Mesenchymal stem cell (in vitro differentiated cells and primary cell): ENCODE measurements around the gene GFOD1.
A peak's percentile ranks its signal among the peaks of the same experiment; 100 is the strongest.

Experiments
- DNase-seq: peaks from one replicate; pipeline ENCODE4 v3.0.0-alpha.2; 2013
- H2AFZ ChIP-seq: one replicate; pipeline ENCODE4 v1.6.1; 2013; ENCODE audit warnings: low read depth, mild to moderate bottlenecking, control low read depth, inconsistent platforms, low read length, moderate library complexity
- H2AK5ac ChIP-seq: 2 replicates; pipeline ENCODE4 v1.6.1; 2013; ENCODE audit warnings: low read length, moderate library complexity, mild to moderate bottlenecking, inconsistent platforms; ENCODE audit not compliant: severe bottlenecking
- H2BK120ac ChIP-seq: one replicate; pipeline ENCODE4 v1.6.1; 2013; ENCODE audit warnings: low read depth, mild to moderate bottlenecking, inconsistent platforms, low read length, moderate library complexity
- H2BK12ac ChIP-seq, 2 experiments: one replicate each; pipeline ENCODE4 v1.6.1; 2013; ENCODE audit warnings: inconsistent platforms in 2 of 2, low read length in 2 of 2, mild to moderate bottlenecking in 2 of 2, moderate library complexity in 2 of 2, control low read depth in 1 of 2
- H2BK15ac ChIP-seq: one replicate; pipeline ENCODE4 v1.6.1; 2013; ENCODE audit warnings: mild to moderate bottlenecking, low read depth, inconsistent platforms; ENCODE audit not compliant: poor library complexity, severe bottlenecking
- H2BK5ac ChIP-seq: 2 replicates; pipeline ENCODE4 v1.6.1; 2013; ENCODE audit warnings: low read depth, mild to moderate bottlenecking, low read length, control low read depth, inconsistent platforms; ENCODE audit not compliant: poor library complexity, severe bottlenecking
- H3K14ac ChIP-seq, 2 experiments: one replicate each; pipeline ENCODE4 v1.6.1; 2013; ENCODE audit warnings: inconsistent platforms in 2 of 2, low read length in 2 of 2, control low read depth in 1 of 2, mild to moderate bottlenecking in 1 of 2, moderate library complexity in 1 of 2
- H3K18ac ChIP-seq, 2 experiments: one replicate each; pipeline ENCODE4 v1.6.1; 2013; ENCODE audit warnings: inconsistent platforms in 2 of 2, low read length in 2 of 2, control low read depth in 1 of 2, low read depth in 1 of 2, mild to moderate bottlenecking in 1 of 2
- H3K23ac ChIP-seq, 2 experiments: one replicate each; pipeline ENCODE4 v1.6.1; 2013; ENCODE audit warnings: inconsistent platforms in 2 of 2, low read length in 2 of 2, mild to moderate bottlenecking in 2 of 2, moderate library complexity in 2 of 2, control low read depth in 1 of 2
- H3K27ac ChIP-seq: 2 replicates; pipeline ENCODE4 v1.5.1; 2013; ENCODE audit warnings: mild to moderate bottlenecking, moderate library complexity, low read length, control low read depth, inconsistent platforms; ENCODE audit not compliant: poor library complexity, severe bottlenecking
- H3K27me3 ChIP-seq, 2 experiments: 2 replicates each; pipeline versions ENCODE4 v1.6.1 to v1.7.0; 2013; ENCODE audit warnings: low read length in 2 of 2, mild to moderate bottlenecking in 2 of 2, moderate library complexity in 2 of 2, control low read depth in 1 of 2, inconsistent platforms in 1 of 2; ENCODE audit not compliant: control insufficient read depth in 1 of 2, insufficient read depth in 1 of 2
- H3K36me3 ChIP-seq, 2 experiments: 2 replicates each; pipeline versions ENCODE4 v1.6.1 to v1.7.0; 2013; ENCODE audit warnings: low read length in 2 of 2, control low read depth in 1 of 2, inconsistent platforms in 1 of 2, low read depth in 1 of 2, mild to moderate bottlenecking in 1 of 2; ENCODE audit not compliant: insufficient read depth in 2 of 2, control insufficient read depth in 1 of 2
- H3K4ac ChIP-seq, 2 experiments: one replicate each; pipeline ENCODE4 v1.6.1; 2013; ENCODE audit warnings: inconsistent platforms in 2 of 2, low read length in 2 of 2, mild to moderate bottlenecking in 2 of 2, moderate library complexity in 2 of 2, control low read depth in 1 of 2, low read depth in 1 of 2
- H3K4me1 ChIP-seq: 2 replicates; pipeline ENCODE4 v1.6.1; 2013; ENCODE audit warnings: low read depth, low read length, control low read depth; ENCODE audit not compliant: control insufficient read depth, insufficient read depth
- H3K4me2 ChIP-seq: 2 replicates; pipeline ENCODE4 v1.6.1; 2013; ENCODE audit warnings: low read length, mild to moderate bottlenecking, inconsistent platforms; ENCODE audit not compliant: poor library complexity, severe bottlenecking
- H3K4me3 ChIP-seq, 2 experiments: 2 replicates each; pipeline versions ENCODE4 v1.5.1 to v1.7.0; 2013; ENCODE audit warnings: low read length in 2 of 2, mild to moderate bottlenecking in 2 of 2, control low read depth in 1 of 2, low read depth in 1 of 2; ENCODE audit not compliant: insufficient read depth in 1 of 2
- H3K79me1 ChIP-seq: replicated peaks from 2 replicates; pipeline ENCODE4 v1.6.1; 2013; ENCODE audit warnings: mild to moderate bottlenecking, control low read depth, low read length, inconsistent platforms; ENCODE audit not compliant: poor library complexity, severe bottlenecking
- H3K9ac ChIP-seq: 2 replicates; pipeline ENCODE4 v1.7.0; 2013; ENCODE audit warnings: mild to moderate bottlenecking, low read length, moderate library complexity
- H3K9me3 ChIP-seq: 2 replicates; pipeline ENCODE4 v1.7.0; 2013; ENCODE audit warnings: mild to moderate bottlenecking, low read length; ENCODE audit not compliant: control insufficient read depth
- H4K8ac ChIP-seq: one replicate; pipeline ENCODE4 v1.6.1; 2013; ENCODE audit warnings: inconsistent platforms, mild to moderate bottlenecking, low read length, moderate library complexity
- H4K91ac ChIP-seq: one replicate; pipeline ENCODE4 v1.6.1; 2013; ENCODE audit warnings: mild to moderate bottlenecking, low read length, inconsistent platforms
- WGBS: methylation state at CpG from one replicate; pipeline ENCODE4 v1.1.7; 2013; ENCODE audit warnings: mixed read lengths; 5-methylcytosine and 5-hydroxymethylcytosine counted together

GFOD1 gene

GRCh38 chr6:13315896-13316295 is 171.5 kb downstream of the GFOD1 start:
- Histone ChIP-seq H3K79me1 (peaks cover 11% of the 10 kb centered on the region), H2BK15ac (no peak overlapping the region), H2BK12ac (no peak overlapping the region), H2BK5ac (no peak overlapping the region), H3K9ac (no peak overlapping the region), H3K14ac (no peak overlapping the region), H3K36me3 (peaks cover 31 to 89% of the 10 kb centered on the region in 2 experiments), H3K4ac (no peak overlapping the region), H2AFZ (no peak overlapping the region), H4K91ac (no peak overlapping the region), H3K4me1 (no peaks in the 10 kb centered on the region), H3K18ac (no peak overlapping the region), H4K8ac (no peak overlapping the region), H3K4me3 (no peak overlapping the region), H3K9me3 (no peaks in the 10 kb centered on the region), H3K4me2 (no peak overlapping the region), H2AK5ac (no peak overlapping the region), H2BK120ac (no peak overlapping the region), H3K27me3 (no peaks in the 10 kb centered on the region), H3K27ac (no peak overlapping the region), H3K23ac (no peak overlapping the region)
- 98% methylated on average over 5 of the region's 5 CpGs for WGBS
- no peak for DNase-seq

GRCh38 chr6:13314806-13315205 is 172.6 kb downstream of the GFOD1 start:
- no peak overlapping the region for H4K91ac ChIP-seq
- H3K9me3 ChIP-seq = no peaks in the 10 kb centered on the region
- H2AFZ ChIP-seq = no peak overlapping the region
- H3K79me1 ChIP-seq = peaks cover 10% of the 10 kb centered on the region
- H3K27me3 ChIP-seq = no peaks in the 10 kb centered on the region
- H3K27ac ChIP-seq = no peak overlapping the region
- no peak for DNase-seq
- peaks cover 29 to 86% of the 10 kb centered on the region in 2 experiments for H3K36me3 ChIP-seq
- H2BK15ac ChIP-seq = no peak overlapping the region
- no peak overlapping the region for H2BK12ac ChIP-seq
- H3K14ac ChIP-seq = no peak overlapping the region
- H3K4ac ChIP-seq = no peak overlapping the region
- no peak overlapping the region for H3K23ac ChIP-seq
- no peaks in the 10 kb centered on the region for H3K4me1 ChIP-seq
- no peak overlapping the region for H2BK5ac ChIP-seq
- H3K9ac ChIP-seq = no peak overlapping the region
- no peak overlapping the region for H2BK120ac ChIP-seq
- H3K4me3 ChIP-seq = no peak overlapping the region
- H3K18ac ChIP-seq = no peak overlapping the region
- no peak overlapping the region for H3K4me2 ChIP-seq
- no peak overlapping the region for H4K8ac ChIP-seq
- H2AK5ac ChIP-seq = no peak overlapping the region

GRCh38 chr6:13311155-13311554 is 176.2 kb downstream of the GFOD1 start:
- no peak overlapping the region for H3K9ac ChIP-seq
- no peak for DNase-seq
- H3K23ac ChIP-seq = no peak overlapping the region

GRCh38 chr6:13308332-13308731 is 179.1 kb downstream of the GFOD1 start:
- Histone ChIP-seq H3K23ac (no peak overlapping the region), H3K27me3 (no peaks in the 10 kb centered on the region)
- WGBS = no CpG with 5 or more reads among the region's 1 CpG

More at GRCh38 chr6:13311155-13311554, 176.2 kb downstream of the GFOD1 start:
- H3K9me3 ChIP-seq = no peaks in the 10 kb centered on the region
- H3K18ac ChIP-seq = no peak overlapping the region
- no peak overlapping the region for H3K4me3 ChIP-seq
- peaks cover 4% of the 10 kb centered on the region for H3K79me1 ChIP-seq
- no peak overlapping the region for H2BK15ac ChIP-seq
- no peak overlapping the region for H3K4me2 ChIP-seq
- no peak overlapping the region for H4K91ac ChIP-seq
- H3K27me3 ChIP-seq = no peaks in the 10 kb centered on the region
- H2AFZ ChIP-seq = no peak overlapping the region
- peaks cover 3% of the 10 kb centered on the region for H3K4me1 ChIP-seq
- no peak overlapping the region for H2BK120ac ChIP-seq
- no peak overlapping the region for H3K27ac ChIP-seq
- H4K8ac ChIP-seq = no peak overlapping the region
- H2AK5ac ChIP-seq = no peak overlapping the region
- no peak overlapping the region for H2BK5ac ChIP-seq
- WGBS = 40% methylated on average over 1 of the region's 1 CpG
- H3K4ac ChIP-seq = no peak overlapping the region
- H2BK12ac ChIP-seq = no peak overlapping the region
- H3K14ac ChIP-seq = no peak overlapping the region
- peaks cover 13 to 80% of the 10 kb centered on the region in 2 experiments for H3K36me3 ChIP-seq

More at GRCh38 chr6:13308332-13308731, 179.1 kb downstream of the GFOD1 start:
- Histone ChIP-seq H2BK12ac (no peak overlapping the region), H4K91ac (no peak overlapping the region), H2AFZ (no peak overlapping the region), H2BK5ac (no peak overlapping the region), H4K8ac (no peak overlapping the region), H3K4me3 (no peak overlapping the region), H3K4me1 (peaks cover 11% of the 10 kb centered on the region), H2BK15ac (no peak overlapping the region), H3K18ac (no peak overlapping the region), H3K4me2 (no peak overlapping the region), H3K79me1 (peaks cover 7% of the 10 kb centered on the region), H2BK120ac (no peak overlapping the region), H2AK5ac (peak overlapping the region; percentile 36), H3K9me3 (no peaks in the 10 kb centered on the region), H3K4ac (no peak overlapping the region), H3K14ac (no peak overlapping the region), H3K9ac (no peak overlapping the region), H3K36me3 (peaks cover 8 to 70% of the 10 kb centered on the region in 2 experiments), H3K27ac (peak overlapping the region; percentile 90)
- DNase-seq = no peak
